ENCODE results near the gene PTPRN2. TPM values are rescaled to one million over a fixed set of nuclear protein-coding genes. Genes with fewer than 3 reads are reported as not detected.
A peak's percentile ranks its signal among the peaks of the same experiment; 100 is the strongest.

Gene PTPRN2
- total and polyA plus RNA-seq, 9 of the 15 experiments (the other 6 are each of a cell fraction or from before 2014, with no cell fraction given): not detected

DNA sequence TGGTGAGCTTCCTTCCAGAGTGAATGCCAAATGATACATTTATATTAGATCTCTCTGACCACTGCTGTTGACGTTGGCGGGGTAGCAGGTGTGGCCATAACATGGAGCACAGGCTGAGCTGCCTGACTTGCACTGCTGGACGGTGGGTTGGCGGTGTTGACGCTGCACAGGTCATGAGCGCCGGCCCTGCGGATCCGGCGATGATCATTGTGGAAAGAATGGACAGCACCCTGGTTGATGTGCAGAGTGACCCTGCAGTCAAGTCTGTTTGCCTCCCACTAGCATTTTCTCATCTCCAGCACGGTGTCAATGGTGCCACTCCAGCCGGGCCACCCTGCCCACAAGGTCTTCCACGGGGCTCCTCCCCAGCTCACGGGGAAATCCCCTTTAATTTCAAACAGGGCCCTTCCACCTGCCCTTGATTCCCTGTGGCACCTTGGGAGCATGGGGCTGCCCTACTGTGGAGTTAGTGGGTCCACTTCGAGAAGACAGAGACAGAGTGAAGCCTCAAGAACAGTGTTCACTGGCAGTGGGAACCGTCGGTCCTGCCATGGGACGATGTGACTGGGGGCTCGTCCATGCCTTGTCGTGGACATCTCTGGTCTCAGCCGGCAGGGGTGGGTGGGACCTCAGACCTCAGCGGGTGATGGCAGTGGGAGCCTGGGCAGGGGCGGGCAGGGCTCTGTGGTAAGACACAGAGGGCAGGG, 613.5 kb downstream of the PTPRN2 start:
- FAIRE-seq (no peak), DNase-seq (ENCODE audit: extremely low read depth in 1 of 4, low spot score in 3 of 4) (no peak), ATAC-seq (peak; percentile 26; the same call in 1 of the 3 replicates)
- intact Hi-C loops (cut with micrococcal nuclease): no loop called here
- Histone ChIP-seq H2AFZ (ENCODE audit: low read depth, low read length) (no peak overlapping the region), H3K4me3 (no peak overlapping the region), H3K4me1 (replicated peaks in 1 of 2; ENCODE audit: control insufficient read depth in 2 of 2, insufficient read depth in 2 of 2, low read length in 2 of 2) (no peaks in the 10 kb centered on the region), H3K79me2 (ENCODE audit: control insufficient read depth, insufficient read depth, low read length) (no peaks in the 10 kb centered on the region), H3K27ac (ENCODE audit: extremely low read depth, low read depth, low read length) (no peak overlapping the region), H4K20me1 (replicated peaks; ENCODE audit: control insufficient read depth, insufficient read depth, low read length) (0 out of 2 replicates have a peak, but pooled peaks cover 11% of the 10 kb centered on the region), H3K9me3 (replicated peaks; ENCODE audit: control insufficient read depth, insufficient read depth, low read depth, low read length) (no peaks in the 10 kb centered on the region), H3K9ac (ENCODE audit: insufficient read depth in 1 of 2, low read depth in 2 of 2, low read length in 2 of 2) (no peak overlapping the region), H3K9me1 (ENCODE audit: control insufficient read depth, insufficient read depth, low read length) (no peaks in the 10 kb centered on the region), H3K36me3 (ENCODE audit: control insufficient read depth, insufficient read depth, low read length) (no peaks in the 10 kb centered on the region), H3K4me2 (ENCODE audit: insufficient read depth, low read length) (no peak overlapping the region), H3K27me3 (ENCODE audit: control insufficient read depth in 2 of 2, insufficient read depth in 2 of 2, low read length in 2 of 2) (peaks cover 12 to 56% of the 10 kb centered on the region in 2 experiments; a peak in 4 of 5 replicates)
- under 1% methylated on average over 20 of the region's 23 CpGs for WGBS (ENCODE audit: insufficient coverage, low coverage, missing lambda C conversion rate)
- ChIA-PET CTCF (ENCODE audit: low intra/inter-chr PET ratio) (no interaction called here), POLR2A (interaction anchor here (0.9 kb wide), 1 partner anchor 25 kb away, joined by 3 read pairs; no protein-coding TSS in a partner anchor)
- in situ Hi-C loops (cut with MboI): no loop called here
- no TSS peak for BruUV-seq (replicated peaks)
- no peak for TF ChIP-seq ZNF778 (CRISPR knock-in tag; IDR thresholded peaks at IDR 0.05)
- TF ChIP-seq, protein P1, sequence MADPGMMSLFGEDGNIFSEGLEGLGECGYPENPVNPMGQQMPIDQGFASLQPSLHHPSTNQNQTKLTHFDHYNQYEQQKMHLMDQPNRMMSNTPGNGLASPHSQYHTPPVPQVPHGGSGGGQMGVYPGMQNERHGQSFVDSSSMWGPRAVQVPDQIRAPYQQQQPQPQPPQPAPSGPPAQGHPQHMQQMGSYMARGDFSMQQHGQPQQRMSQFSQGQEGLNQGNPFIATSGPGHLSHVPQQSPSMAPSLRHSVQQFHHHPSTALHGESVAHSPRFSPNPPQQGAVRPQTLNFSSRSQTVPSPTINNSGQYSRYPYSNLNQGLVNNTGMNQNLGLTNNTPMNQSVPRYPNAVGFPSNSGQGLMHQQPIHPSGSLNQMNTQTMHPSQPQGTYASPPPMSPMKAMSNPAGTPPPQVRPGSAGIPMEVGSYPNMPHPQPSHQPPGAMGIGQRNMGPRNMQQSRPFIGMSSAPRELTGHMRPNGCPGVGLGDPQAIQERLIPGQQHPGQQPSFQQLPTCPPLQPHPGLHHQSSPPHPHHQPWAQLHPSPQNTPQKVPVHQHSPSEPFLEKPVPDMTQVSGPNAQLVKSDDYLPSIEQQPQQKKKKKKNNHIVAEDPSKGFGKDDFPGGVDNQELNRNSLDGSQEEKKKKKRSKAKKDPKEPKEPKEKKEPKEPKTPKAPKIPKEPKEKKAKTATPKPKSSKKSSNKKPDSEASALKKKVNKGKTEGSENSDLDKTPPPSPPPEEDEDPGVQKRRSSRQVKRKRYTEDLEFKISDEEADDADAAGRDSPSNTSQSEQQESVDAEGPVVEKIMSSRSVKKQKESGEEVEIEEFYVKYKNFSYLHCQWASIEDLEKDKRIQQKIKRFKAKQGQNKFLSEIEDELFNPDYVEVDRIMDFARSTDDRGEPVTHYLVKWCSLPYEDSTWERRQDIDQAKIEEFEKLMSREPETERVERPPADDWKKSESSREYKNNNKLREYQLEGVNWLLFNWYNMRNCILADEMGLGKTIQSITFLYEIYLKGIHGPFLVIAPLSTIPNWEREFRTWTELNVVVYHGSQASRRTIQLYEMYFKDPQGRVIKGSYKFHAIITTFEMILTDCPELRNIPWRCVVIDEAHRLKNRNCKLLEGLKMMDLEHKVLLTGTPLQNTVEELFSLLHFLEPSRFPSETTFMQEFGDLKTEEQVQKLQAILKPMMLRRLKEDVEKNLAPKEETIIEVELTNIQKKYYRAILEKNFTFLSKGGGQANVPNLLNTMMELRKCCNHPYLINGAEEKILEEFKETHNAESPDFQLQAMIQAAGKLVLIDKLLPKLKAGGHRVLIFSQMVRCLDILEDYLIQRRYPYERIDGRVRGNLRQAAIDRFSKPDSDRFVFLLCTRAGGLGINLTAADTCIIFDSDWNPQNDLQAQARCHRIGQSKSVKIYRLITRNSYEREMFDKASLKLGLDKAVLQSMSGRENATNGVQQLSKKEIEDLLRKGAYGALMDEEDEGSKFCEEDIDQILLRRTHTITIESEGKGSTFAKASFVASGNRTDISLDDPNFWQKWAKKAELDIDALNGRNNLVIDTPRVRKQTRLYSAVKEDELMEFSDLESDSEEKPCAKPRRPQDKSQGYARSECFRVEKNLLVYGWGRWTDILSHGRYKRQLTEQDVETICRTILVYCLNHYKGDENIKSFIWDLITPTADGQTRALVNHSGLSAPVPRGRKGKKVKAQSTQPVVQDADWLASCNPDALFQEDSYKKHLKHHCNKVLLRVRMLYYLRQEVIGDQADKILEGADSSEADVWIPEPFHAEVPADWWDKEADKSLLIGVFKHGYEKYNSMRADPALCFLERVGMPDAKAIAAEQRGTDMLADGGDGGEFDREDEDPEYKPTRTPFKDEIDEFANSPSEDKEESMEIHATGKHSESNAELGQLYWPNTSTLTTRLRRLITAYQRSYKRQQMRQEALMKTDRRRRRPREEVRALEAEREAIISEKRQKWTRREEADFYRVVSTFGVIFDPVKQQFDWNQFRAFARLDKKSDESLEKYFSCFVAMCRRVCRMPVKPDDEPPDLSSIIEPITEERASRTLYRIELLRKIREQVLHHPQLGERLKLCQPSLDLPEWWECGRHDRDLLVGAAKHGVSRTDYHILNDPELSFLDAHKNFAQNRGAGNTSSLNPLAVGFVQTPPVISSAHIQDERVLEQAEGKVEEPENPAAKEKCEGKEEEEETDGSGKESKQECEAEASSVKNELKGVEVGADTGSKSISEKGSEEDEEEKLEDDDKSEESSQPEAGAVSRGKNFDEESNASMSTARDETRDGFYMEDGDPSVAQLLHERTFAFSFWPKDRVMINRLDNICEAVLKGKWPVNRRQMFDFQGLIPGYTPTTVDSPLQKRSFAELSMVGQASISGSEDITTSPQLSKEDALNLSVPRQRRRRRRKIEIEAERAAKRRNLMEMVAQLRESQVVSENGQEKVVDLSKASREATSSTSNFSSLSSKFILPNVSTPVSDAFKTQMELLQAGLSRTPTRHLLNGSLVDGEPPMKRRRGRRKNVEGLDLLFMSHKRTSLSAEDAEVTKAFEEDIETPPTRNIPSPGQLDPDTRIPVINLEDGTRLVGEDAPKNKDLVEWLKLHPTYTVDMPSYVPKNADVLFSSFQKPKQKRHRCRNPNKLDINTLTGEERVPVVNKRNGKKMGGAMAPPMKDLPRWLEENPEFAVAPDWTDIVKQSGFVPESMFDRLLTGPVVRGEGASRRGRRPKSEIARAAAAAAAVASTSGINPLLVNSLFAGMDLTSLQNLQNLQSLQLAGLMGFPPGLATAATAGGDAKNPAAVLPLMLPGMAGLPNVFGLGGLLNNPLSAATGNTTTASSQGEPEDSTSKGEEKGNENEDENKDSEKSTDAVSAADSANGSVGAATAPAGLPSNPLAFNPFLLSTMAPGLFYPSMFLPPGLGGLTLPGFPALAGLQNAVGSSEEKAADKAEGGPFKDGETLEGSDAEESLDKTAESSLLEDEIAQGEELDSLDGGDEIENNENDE (IDR thresholded peaks at IDR 0.05; ENCODE audit: low read depth, low read length): no peak
- no peak for TF ChIP-seq NFIC (IDR thresholded peaks at IDR 0.05)
- TF ChIP-seq ZNF165 (CRISPR knock-in tag; IDR thresholded peaks at IDR 0.05; ENCODE audit: borderline replicate concordance): no peak
- TF ChIP-seq, protein P2, sequence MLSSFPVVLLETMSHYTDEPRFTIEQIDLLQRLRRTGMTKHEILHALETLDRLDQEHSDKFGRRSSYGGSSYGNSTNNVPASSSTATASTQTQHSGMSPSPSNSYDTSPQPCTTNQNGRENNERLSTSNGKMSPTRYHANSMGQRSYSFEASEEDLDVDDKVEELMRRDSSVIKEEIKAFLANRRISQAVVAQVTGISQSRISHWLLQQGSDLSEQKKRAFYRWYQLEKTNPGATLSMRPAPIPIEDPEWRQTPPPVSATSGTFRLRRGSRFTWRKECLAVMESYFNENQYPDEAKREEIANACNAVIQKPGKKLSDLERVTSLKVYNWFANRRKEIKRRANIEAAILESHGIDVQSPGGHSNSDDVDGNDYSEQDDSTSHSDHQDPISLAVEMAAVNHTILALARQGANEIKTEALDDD (IDR thresholded peaks at IDR 0.05): no peak
- TF ChIP-seq KLF13 (tag; IDR thresholded peaks at IDR 0.05; ENCODE audit: borderline replicate concordance, low read depth): no peak
- TF ChIP-seq TCFL5 (CRISPR knock-in tag; conservative IDR thresholded peaks at IDR 0.05): no peak
